K562 (cell line): ENCODE data around the gene AGAP1. TPM values are rescaled to one million over a fixed set of nuclear protein-coding genes. Genes with fewer than 3 reads are reported as not detected.

Experiments used
- ATAC-seq: fragments of 200-7000 bp; cut with Tn5 transposase; 3 replicates; pipeline ENCODE4 v1.9.1; 2020; ENCODE audit warnings: moderate library complexity
- BruUV-seq: library from RNA; stranded (reverse); fragments of 400-500 nt; replicated peaks from 2 replicates; lab custom pipeline; 2021; lab: Mats Ljungman, UMichigan
- CTCF ChIA-PET: fragments of 300-600 bp; formaldehyde crosslinking; extraction: SDS; loops from one replicate; lab custom pipeline; 2021; ENCODE audit warnings: low intra/inter-chr PET ratio; lab: Yijun Ruan, JAX
- POLR2A ChIA-PET: fragments of 300-600, 350-650 bp; sonication (Branson Sonifier 250); formaldehyde crosslinking; extraction: SDS; loops from one replicate; lab custom pipeline; 2021; ENCODE audit warnings: antibody characterized with exemption, inconsistent platforms; lab: Yijun Ruan, JAX
- DNase-seq, 4 experiments: peaks; one replicate each; pipeline versions ENCODE4 v3.0.0 to v3.0.0-alpha.2; 2011 to 2018; ENCODE audit warnings: low spot score in 3 of 4, mixed read lengths in 3 of 4; ENCODE audit errors: extremely low read depth in 1 of 4
- FAIRE-seq: peaks from 2 replicates; lab custom pipeline; 2011; peaks lifted over from hg19 to GRCh38; lab: Jason Lieb, UNC
- H2AFZ ChIP-seq: 2 replicates; pipeline ENCODE4 v1.6.0; 2011; ENCODE audit warnings: low read depth, low read length, control low read depth, inconsistent platforms
- H3K27ac ChIP-seq: fragments of 200-600 bp; 3 replicates; pipeline ENCODE4 v1.8.0; 2011; ENCODE audit warnings: low read depth, mild to moderate bottlenecking, control low read depth, inconsistent platforms, low read length, moderate library complexity, mixed read lengths; ENCODE audit errors: extremely low read depth
- H3K27me3 ChIP-seq, 2 experiments: fragments of 300-600 bp in 1 of 2; 2 replicates in 1 of 2; 3 replicates in 1 of 2; pipeline versions ENCODE4 v1.6.0 to v1.8.0; 2011; ENCODE audit warnings: inconsistent platforms in 2 of 2, low read length in 2 of 2, mild to moderate bottlenecking in 1 of 2, mixed read lengths in 1 of 2, moderate library complexity in 1 of 2; ENCODE audit not compliant: control insufficient read depth in 2 of 2, insufficient read depth in 2 of 2
- H3K36me3 ChIP-seq: fragments of 300-600 bp; 3 replicates; pipeline ENCODE4 v1.8.0; 2011; ENCODE audit warnings: mild to moderate bottlenecking, low read length, inconsistent platforms; ENCODE audit not compliant: control insufficient read depth, insufficient read depth
- H3K4me1 ChIP-seq, 2 experiments: fragments of 200-600 bp in 1 of 2; replicated peaks in 1 of 2; 2 replicates in 1 of 2; 3 replicates in 1 of 2; pipeline versions ENCODE4 v1.5.1 to v1.8.0; 2011; ENCODE audit warnings: inconsistent platforms in 2 of 2, low read length in 2 of 2, mild to moderate bottlenecking in 1 of 2, mixed read lengths in 1 of 2, moderate library complexity in 1 of 2; ENCODE audit not compliant: control insufficient read depth in 2 of 2, insufficient read depth in 2 of 2
- H3K4me2 ChIP-seq: 2 replicates; pipeline ENCODE4 v1.6.1; 2011; ENCODE audit warnings: low read length, control low read depth, inconsistent platforms, mixed read lengths; ENCODE audit not compliant: insufficient read depth
- H3K4me3 ChIP-seq: fragments of 200-600 bp; sonication (generic), shearing (Covaris generic); 2 replicates; pipeline ENCODE4 v1.5.1; 2016; ENCODE audit warnings: control low read depth, inconsistent platforms
- H3K79me2 ChIP-seq: fragments of 200-600 bp; 3 replicates; pipeline ENCODE4 v1.8.0; 2011; ENCODE audit warnings: low read length, inconsistent platforms; ENCODE audit not compliant: control insufficient read depth, insufficient read depth
- H3K9ac ChIP-seq, 2 experiments: 2 replicates each; pipeline versions ENCODE4 v1.6.0 to v1.6.1; 2011; ENCODE audit warnings: low read depth in 2 of 2, low read length in 2 of 2, control low read depth in 1 of 2, inconsistent platforms in 1 of 2, mild to moderate bottlenecking in 1 of 2, mixed read lengths in 1 of 2; ENCODE audit not compliant: insufficient read depth in 1 of 2
- H3K9me1 ChIP-seq: one replicate; pipeline ENCODE4 v1.6.0; 2011; ENCODE audit warnings: inconsistent platforms, mild to moderate bottlenecking, low read length, moderate library complexity; ENCODE audit not compliant: control insufficient read depth, insufficient read depth
- H3K9me3 ChIP-seq: replicated peaks from 2 replicates; pipeline ENCODE4 v1.5.1; 2011; ENCODE audit warnings: low read depth, low read length, inconsistent platforms; ENCODE audit not compliant: control insufficient read depth, insufficient read depth
- H4K20me1 ChIP-seq: replicated peaks from 2 replicates; pipeline ENCODE4 v1.6.1; 2011; ENCODE audit warnings: low read length, inconsistent platforms, mixed read lengths; ENCODE audit not compliant: control insufficient read depth, insufficient read depth
- ATF1 ChIP-seq, 2 experiments: fragments of 450-650 bp in 1 of 2; IDR thresholded peaks; 2 replicates each; pipeline ENCODE4 v1.6.1; 2016; ENCODE audit warnings: missing compliant biosample characterization in 1 of 2, missing genetic modification characterization in 1 of 2
- BHLHE40 ChIP-seq: IDR thresholded peaks from 2 replicates; pipeline ENCODE4 v1.6.1; 2011; ENCODE audit warnings: low read length, improper control_type of control experiment
- CBX8 ChIP-seq: fragments of 200-600 bp; sonication (generic); IDR thresholded peaks from 2 replicates; pipeline ENCODE4 v1.6.1; 2012; ENCODE audit warnings: borderline replicate concordance, mixed run types, low read depth, mild to moderate bottlenecking, moderate library complexity, mixed read lengths, low read length, control low read depth, inconsistent platforms; ENCODE audit not compliant: poor library complexity, severe bottlenecking; ENCODE audit errors: extremely low read depth
- HSF4 ChIP-seq: fragments of 250-450 bp; sonication (Bioruptor Pico); IDR thresholded peaks from 2 replicates; pipeline ENCODE4 v2.1.2; 2022; ENCODE audit warnings: mild to moderate bottlenecking, moderate library complexity, borderline replicate concordance
- ILF3 ChIP-seq: fragments of 450-650 bp; IDR thresholded peaks from 2 replicates; pipeline ENCODE4 v1.6.1; 2018; ENCODE audit warnings: antibody characterized with exemption, mild to moderate bottlenecking, moderate library complexity, borderline replicate concordance
- KLF16 ChIP-seq: IDR thresholded peaks from 2 replicates; pipeline ENCODE4 v1.6.1; 2016; ENCODE audit warnings: antibody characterized with exemption
- RB1 ChIP-seq: fragments of 450-650 bp; IDR thresholded peaks from 2 replicates; pipeline ENCODE4 v1.6.1; 2017; ENCODE audit warnings: low read depth, mild to moderate bottlenecking
- SP2 ChIP-seq: IDR thresholded peaks from 2 replicates; pipeline ENCODE4 v1.6.1; 2011; ENCODE audit warnings: mild to moderate bottlenecking, low read depth, low read length, moderate library complexity; ENCODE audit not compliant: poor library complexity, severe bottlenecking; ENCODE audit errors: extremely low read depth
- SREBF1 ChIP-seq: fragments of 150-350 bp; IDR thresholded peaks from 2 replicates; pipeline ENCODE4 v1.6.1; 2014; ENCODE audit warnings: antibody characterized with exemption, low read depth, low read length, borderline replicate concordance
- TARDBP ChIP-seq: fragments of 450-650 bp; IDR thresholded peaks from 2 replicates; pipeline ENCODE4 v1.6.1; 2016
- TRIM28 ChIP-seq: fragments of 450-650 bp; IDR thresholded peaks from 2 replicates; pipeline ENCODE4 v1.6.1; 2017
- ZBTB7A ChIP-seq: IDR thresholded peaks from 2 replicates; pipeline ENCODE4 v1.6.1; 2011; ENCODE audit warnings: low read depth, mild to moderate bottlenecking, low read length, moderate library complexity, borderline replicate concordance; ENCODE audit not compliant: control insufficient read depth
- ZNF431 ChIP-seq: sonication (generic); formaldehyde crosslinking; IDR thresholded peaks from 2 replicates; pipeline ENCODE4 v1.8.0; 2022; ENCODE audit warnings: mild to moderate bottlenecking, missing genetic modification reagents
- WGBS: fragments of 100-300 bp; shearing (Covaris generic); methylation state at CpG from one replicate; pipeline ENCODE4 v1.1.6; 2016; ENCODE audit warnings: low coverage, mixed read lengths; ENCODE audit not compliant: insufficient coverage; ENCODE audit errors: missing lambda C conversion rate; 5-methylcytosine and 5-hydroxymethylcytosine counted together
- in situ Hi-C: fragments of 300-500 bp; cut with MboI; formaldehyde crosslinking; loops from 4 replicates; pipeline ENCODE4 v1.15.0; 2018; ENCODE audit warnings: inconsistent platforms, mixed read lengths
- intact Hi-C: fragments of 100-400 bp; cut with micrococcal nuclease; formaldehyde crosslinking; loops from 2 replicates; pipeline ENCODE4 v1.14.2; 2022
- polyA plus RNA-seq, 8 experiments: library from polyadenylated mRNA; depleted of rRNA in 4 of 8; stranded (reverse) in 5 of 8; unstranded in 3 of 8; fragments of >200 nt; fragmentation: Nextera tagmentation in 2 of 8; fragmentation: Illumina TruSeq in 1 of 8; extraction: Ambion mirVana in 2 of 8; extraction: Trizol in 1 of 8; gene quantifications; 2 replicates each; pipeline versions ENCODE4 v1.2.1 to v1.2.3, GENCODE V29; 2011 to 2014; ENCODE audit warnings: inconsistent platforms in 1 of 8, missing spikeins in 1 of 8
- total RNA-seq, 7 experiments: library from RNA; depleted of rRNA in 6 of 7; stranded (reverse); fragments of >200 nt in 6 of 7; fragmentation: Illumina TruSeq in 2 of 7; extraction: Trizol in 2 of 7; gene quantifications; 2 replicates each; pipeline versions ENCODE4 v1.2.1 to v1.2.3, GENCODE V29; 2011 to 2021; ENCODE audit warnings: low replicate concordance in 1 of 7
- TF ChIP-seq, protein P1 (sequence below): fragments of 250-450 bp; sonication (Bioruptor Pico); IDR thresholded peaks from 2 replicates; pipeline ENCODE4 v1.4.0; 2020
- TF ChIP-seq, protein P2 (sequence below): sonication (generic); formaldehyde crosslinking; IDR thresholded peaks from 2 replicates; pipeline ENCODE4 v1.8.0; 2022; ENCODE audit warnings: mild to moderate bottlenecking, missing genetic modification reagents

Gene AGAP1
- total and polyA plus RNA-seq, 9 of the 15 experiments (the other 6 are each of a cell fraction or from before 2014, with no cell fraction given) = 1.3 to 24.0 (median 10.6) TPM

DNA sequence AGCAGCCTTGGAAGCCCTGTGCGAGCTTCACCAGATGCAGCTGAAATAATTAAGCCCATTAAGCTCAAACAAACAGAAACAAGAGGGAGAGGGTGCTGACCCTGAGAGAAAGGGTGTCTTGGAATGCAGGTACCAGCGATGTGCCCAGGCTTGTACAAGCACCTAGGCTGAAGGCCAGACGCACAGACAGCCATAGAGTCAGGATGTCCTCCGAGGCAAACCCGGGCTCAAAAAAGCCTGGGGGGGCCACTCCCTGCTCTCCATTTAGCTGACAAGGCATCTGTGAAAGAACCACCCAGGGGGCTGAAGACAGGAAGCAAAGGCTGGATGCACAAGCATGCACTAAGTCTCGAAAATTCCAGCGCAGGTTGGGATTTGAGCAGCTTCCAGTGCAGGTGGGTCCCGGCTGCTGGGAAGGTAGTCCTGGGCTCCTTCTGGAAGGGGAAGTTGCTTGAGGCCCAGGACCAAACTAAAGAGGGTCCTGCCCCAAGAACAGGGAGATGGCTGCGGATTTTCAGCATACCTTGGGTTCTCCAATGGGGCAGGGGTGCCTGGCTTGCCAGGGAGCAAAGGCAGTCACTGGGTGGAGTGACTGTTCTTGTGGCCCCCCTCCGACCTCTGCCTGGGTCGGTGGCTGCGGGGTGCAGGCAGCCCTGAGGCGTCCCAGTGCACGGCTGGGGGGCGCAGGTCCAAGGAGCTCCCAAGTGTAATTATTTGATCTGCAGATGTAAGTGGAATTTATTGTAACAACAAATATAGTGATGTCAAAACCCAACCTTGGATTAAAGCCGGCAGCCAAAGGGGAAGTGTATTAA, 668.4 kb downstream of the AGAP1 start:
- Histone ChIP-seq H3K4me1 (peaks cover 0 to 15% of the 10 kb centered on the region in 2 experiments; a peak in 2 of 5 replicates), H2AFZ (no peak overlapping the region), H3K9me1 (no peaks in the 10 kb centered on the region), H3K9me3 (no peaks in the 10 kb centered on the region), H4K20me1 (no peaks in the 10 kb centered on the region), H3K4me2 (no peak overlapping the region), H3K27ac (no peak overlapping the region), H3K79me2 (no peaks in the 10 kb centered on the region), H3K27me3 (peaks cover 3 to 34% of the 10 kb centered on the region in 2 experiments; a peak in 3 of 5 replicates), H3K9ac (no peak overlapping the region), H3K36me3 (no peaks in the 10 kb centered on the region), H3K4me3 (no peak overlapping the region)
- in situ Hi-C loops = no loop called here
- FAIRE-seq (no peak), DNase-seq (no peak), ATAC-seq (no peak)
- TF ChIP-seq ILF3 (no peak), BHLHE40 (no peak), ZBTB7A (no peak), CBX8 (no peak), SP2 (no peak), TRIM28 (no peak), HSF4 (CRISPR knock-in tag) (no peak), TARDBP (no peak), KLF16 (no peak), ATF1 (CRISPR knock-in tag; IDR thresholded peaks at IDR 0.05) (no peak), ATF1 (tag; IDR thresholded peaks at IDR 0.05) (no peak), ZNF431 (CRISPR knock-in tag) (no peak), RB1 (no peak), SREBF1 (no peak)
- TF ChIP-seq, protein P1, sequence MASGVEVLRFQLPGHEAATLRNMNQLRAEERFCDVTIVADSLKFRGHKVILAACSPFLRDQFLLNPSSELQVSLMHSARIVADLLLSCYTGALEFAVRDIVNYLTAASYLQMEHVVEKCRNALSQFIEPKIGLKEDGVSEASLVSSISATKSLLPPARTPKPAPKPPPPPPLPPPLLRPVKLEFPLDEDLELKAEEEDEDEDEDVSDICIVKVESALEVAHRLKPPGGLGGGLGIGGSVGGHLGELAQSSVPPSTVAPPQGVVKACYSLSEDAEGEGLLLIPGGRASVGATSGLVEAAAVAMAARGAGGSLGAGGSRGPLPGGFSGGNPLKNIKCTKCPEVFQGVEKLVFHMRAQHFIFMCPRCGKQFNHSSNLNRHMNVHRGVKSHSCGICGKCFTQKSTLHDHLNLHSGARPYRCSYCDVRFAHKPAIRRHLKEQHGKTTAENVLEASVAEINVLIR (CRISPR knock-in tag) = no peak
- TF ChIP-seq, protein P2, sequence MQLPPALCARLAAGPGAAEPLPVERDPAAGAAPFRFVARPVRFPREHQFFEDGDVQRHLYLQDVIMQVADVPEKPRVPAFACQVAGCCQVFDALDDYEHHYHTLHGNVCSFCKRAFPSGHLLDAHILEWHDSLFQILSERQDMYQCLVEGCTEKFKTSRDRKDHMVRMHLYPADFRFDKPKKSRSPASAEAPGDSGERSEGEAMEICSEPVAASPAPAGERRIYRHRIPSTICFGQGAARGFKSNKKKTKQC (CRISPR knock-in tag) = no peak
- ChIA-PET POLR2A (interaction anchor here (1.3 kb wide), 1 partner anchor 13 kb away, joined by 3 read pairs; no protein-coding TSS in a partner anchor), CTCF (no interaction called here)
- BruUV-seq = no TSS peak
- intact Hi-C loops = no loop called here
- whole genome bisulfite sequencing = 1% methylated on average over 13 of the region's 16 CpGs
